GM12875 (cell line): Measurements from ENCODE around the gene TNPO1.
"Not testable (repeated sequence)": the region's sequence is repeated elsewhere in the genome, so short reads cannot be mapped to it uniquely, and the experiment has no call there.

ENCODE experiments used
- H3K4me3 ChIP-seq: one replicate; pipeline ENCODE4 v1.5.1; 2011; ENCODE audit warnings: low read depth, low read length, control low read depth
- CTCF ChIP-seq: IDR thresholded peaks from 2 replicates; pipeline ENCODE4 v1.5.1; 2011; ENCODE audit warnings: low read depth, mild to moderate bottlenecking, control low read depth, inconsistent platforms, low read length, moderate library complexity, borderline replicate concordance; ENCODE audit not compliant: insufficient read depth

Gene TNPO1

DNA sequence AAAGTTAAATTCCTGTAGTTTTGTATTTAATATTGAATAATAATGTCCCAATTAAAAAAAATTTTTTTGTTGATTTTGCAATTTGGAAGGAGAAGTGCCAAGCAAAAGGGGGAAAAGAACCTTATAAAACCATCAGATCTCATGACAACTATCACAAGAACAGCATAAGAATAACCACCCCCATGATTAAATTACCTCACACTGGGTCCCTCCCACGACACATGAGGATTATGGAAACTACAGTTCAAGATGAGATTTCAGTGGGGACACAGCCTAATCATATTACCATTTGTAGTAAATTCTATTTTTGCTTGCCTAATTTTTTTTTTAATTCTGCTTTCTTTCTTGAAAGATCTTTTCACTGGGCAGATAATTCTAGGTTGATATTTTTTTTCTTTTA is 106.0 kb downstream of the TNPO1 start:
- TF ChIP-seq CTCF: no peak
- no peak overlapping the region for H3K4me3 ChIP-seq

GRCh38 chr5:72925336-72926010 is 109.0 kb downstream of the TNPO1 start:
- TF ChIP-seq CTCF: no peak
- H3K4me3 ChIP-seq: no peak overlapping the region

GRCh38 chr5:72932686-72933085 is 116.2 kb downstream of the TNPO1 start:
- not testable (repeated sequence) for H3K4me3 ChIP-seq

DNA sequence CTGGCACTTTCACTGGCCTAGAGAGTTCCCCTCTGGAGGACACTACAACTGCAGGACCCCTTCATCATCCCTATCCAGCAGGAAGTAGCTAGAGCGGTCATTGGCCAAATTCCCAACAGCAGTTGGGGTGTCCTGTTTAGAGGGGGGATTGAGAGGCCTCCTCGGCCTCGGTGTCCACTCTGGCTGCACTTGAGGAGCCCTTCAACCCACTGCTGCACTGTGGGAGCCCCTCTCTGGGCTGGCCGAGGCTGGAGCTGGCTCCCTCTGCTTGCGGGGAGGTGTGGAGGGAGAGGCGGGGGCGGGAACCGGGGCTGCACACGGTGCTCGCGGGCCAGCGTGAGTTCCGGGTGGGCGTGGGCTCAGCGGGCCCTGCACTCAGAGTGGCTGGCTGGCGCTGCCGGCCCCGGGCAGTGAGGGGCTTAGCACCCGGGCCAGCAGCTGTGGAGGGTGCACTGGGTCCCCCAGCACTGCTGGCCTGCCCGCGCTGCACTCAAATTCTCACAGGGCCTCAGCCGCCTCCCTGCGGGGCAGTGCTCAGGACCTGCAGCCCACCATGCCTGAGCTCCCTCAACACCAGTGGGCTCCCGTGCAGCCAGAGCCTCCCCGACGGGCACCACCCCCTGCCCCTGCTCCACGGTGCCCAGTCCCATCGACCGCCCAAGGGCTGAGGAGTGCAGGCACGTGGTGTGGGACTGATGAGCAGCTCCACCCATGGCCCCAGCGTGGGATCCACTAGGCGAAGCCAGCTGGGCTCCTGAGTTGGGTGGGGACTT is 118.7 kb downstream of the TNPO1 start:
- H3K4me3 ChIP-seq: not testable (repeated sequence)

GRCh38 chr5:72936893-72937292 is 120.4 kb downstream of the TNPO1 start:
- TF ChIP-seq CTCF: no peak
- no peak overlapping the region for H3K4me3 ChIP-seq

- no peak for TF ChIP-seq CTCF
- no peak overlapping the region for H3K4me3 ChIP-seq
Measured at GRCh38 chr5:72937517-72938061, 121.1 kb downstream of the TNPO1 start.

DNA sequence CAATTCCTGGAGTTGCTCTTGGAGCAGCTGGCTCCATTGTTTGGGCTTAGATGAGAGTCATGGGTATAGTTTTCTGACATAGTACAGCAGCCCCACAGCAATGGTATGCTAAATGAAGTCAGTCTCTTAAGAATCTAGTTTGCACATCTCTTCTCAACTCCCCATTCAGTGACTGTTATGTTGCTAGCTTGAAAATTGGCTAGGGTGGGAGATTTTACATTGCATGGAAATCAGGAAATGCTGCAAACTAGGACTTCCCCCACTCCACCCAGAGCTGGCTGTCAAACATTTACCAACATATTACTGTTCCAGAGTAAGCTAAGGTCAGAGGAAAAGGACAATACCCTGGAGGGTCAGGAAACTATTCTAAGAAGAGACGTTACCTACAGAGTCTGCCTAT is 121.7 kb downstream of the TNPO1 start:
- H3K4me3 ChIP-seq: no peak overlapping the region
- no peak for TF ChIP-seq CTCF

GRCh38 chr5:72940082-72940481 is 123.6 kb downstream of the TNPO1 start:
- TF ChIP-seq CTCF: no peak
- no peak overlapping the region for H3K4me3 ChIP-seq
